Measurements from ENCODE around the gene SERPINI2. TPM values are rescaled to one million over a fixed set of nuclear protein-coding genes. Genes with fewer than 3 reads are reported as not detected.
"Not testable (repeated sequence)": the region's sequence is repeated elsewhere in the genome, so short reads cannot be mapped to it uniquely, and the experiment has no call there.

SERPINI2 gene
- total RNA-seq, 1 experiment from 2014 or later: not detected

GRCh38 chr3:167450675-167451074, 23.2 kb downstream of the SERPINI2 start:
- DNase-seq (ENCODE audit: low spot score): no peak

GRCh38 chr3:167450195-167450594, 23.6 kb downstream of the SERPINI2 start:
- no peak for DNase-seq (ENCODE audit: low spot score)

- DNase-seq (ENCODE audit: low spot score): no peak
Observed at GRCh38 chr3:167445491-167445890, 28.4 kb downstream of the SERPINI2 start.

GRCh38 chr3:167441256-167441655, 32.6 kb downstream of the SERPINI2 start:
- peak; percentile 4 for DNase-seq (ENCODE audit: low spot score)

GRCh38 chr3:167437428-167438139, 36.3 kb downstream of the SERPINI2 start:
- DNase-seq (ENCODE audit: low spot score): no peak

GRCh38 chr3:167426962-167427361, 46.9 kb downstream of the SERPINI2 start:
- DNase-seq (ENCODE audit: low spot score): not testable (repeated sequence)

GRCh38 chr3:167422396-167422795, 51.4 kb downstream of the SERPINI2 start:
- not testable (repeated sequence) for DNase-seq (ENCODE audit: low spot score)

GRCh38 chr3:167409611-167410010, 64.2 kb downstream of the SERPINI2 start:
- DNase-seq (ENCODE audit: low spot score): no peak

- DNase-seq (ENCODE audit: low spot score): peak; percentile 78
Observed at GRCh38 chr3:167406876-167407492, 66.9 kb downstream of the SERPINI2 start.

- DNase-seq (ENCODE audit: low spot score): no peak
Observed at GRCh38 chr3:167397826-167398225, 76.0 kb downstream of the SERPINI2 start.

GRCh38 chr3:167396075-167396474, 77.8 kb downstream of the SERPINI2 start:
- no peak for DNase-seq (ENCODE audit: low spot score)

- no peak for DNase-seq (ENCODE audit: low spot score)
Observed at GRCh38 chr3:167394003-167394402, 79.8 kb downstream of the SERPINI2 start.

Other genes with a start within 250 kb of the SERPINI2 start
- 0.67 and 3.1 TPM in 2 replicates for gene ZBBX, start 93.7 kb downstream of the SERPINI2 start, total RNA-seq (2014; rRNA removed; shearing (Covaris generic))
- 0.07 and 0.17 TPM in 2 replicates for gene WDR49, start 179.9 kb upstream of the SERPINI2 start, total RNA-seq (2014; rRNA removed; shearing (Covaris generic))

Data from A172 (cell line).